Endothelial cell of hepatic sinusoid (primary cell): ENCODE measurements around the gene ISCA2.

Source experiments
- in situ Hi-C: cut with HindIII; loops from 2 replicates; pipeline ENCODE4 v1.10.0; 2017; ENCODE audit warnings: low sequenced_read_pairs

Gene ISCA2

DNA sequence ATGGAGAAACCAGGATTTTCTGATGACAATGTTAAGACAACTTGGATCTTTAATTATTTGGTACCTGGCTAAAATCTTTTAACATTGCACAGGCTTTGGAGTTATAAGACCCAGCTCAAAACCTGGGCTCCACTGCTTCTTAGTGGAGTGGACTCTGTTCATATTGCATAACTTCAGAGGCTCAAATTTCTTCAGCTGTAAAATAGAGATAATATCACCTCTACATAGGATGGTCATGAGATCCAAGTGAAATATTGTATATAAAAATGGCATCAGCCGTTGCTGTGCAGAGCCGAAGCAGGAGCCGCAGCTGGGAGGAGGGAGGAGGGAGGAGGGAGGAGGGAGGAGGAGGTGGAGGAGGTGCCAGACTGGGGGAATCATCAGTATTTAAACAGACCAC, 11.0 kb upstream of the ISCA2 start:
- in situ Hi-C loops = no loop called here

DNA sequence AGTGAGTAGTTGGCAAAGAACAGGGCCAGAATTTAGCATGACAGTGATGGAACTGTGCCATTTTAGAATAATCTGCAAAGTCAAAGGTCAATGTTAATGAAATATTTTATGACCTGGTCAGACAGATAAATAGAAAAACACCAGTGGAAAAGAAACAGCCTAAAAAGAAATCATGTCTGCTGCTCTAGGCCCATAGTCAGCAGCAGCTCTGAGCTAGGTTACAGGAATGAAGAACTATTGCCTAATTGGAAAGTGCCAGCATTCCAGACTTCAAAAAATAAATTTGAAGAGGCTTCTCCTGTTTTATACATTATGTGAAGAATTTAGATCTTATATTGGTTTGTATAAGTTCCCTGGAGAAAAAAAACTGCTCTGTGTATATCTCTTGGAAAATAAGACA, 10.2 kb upstream of the ISCA2 start:
- in situ Hi-C loops = no loop called here

DNA sequence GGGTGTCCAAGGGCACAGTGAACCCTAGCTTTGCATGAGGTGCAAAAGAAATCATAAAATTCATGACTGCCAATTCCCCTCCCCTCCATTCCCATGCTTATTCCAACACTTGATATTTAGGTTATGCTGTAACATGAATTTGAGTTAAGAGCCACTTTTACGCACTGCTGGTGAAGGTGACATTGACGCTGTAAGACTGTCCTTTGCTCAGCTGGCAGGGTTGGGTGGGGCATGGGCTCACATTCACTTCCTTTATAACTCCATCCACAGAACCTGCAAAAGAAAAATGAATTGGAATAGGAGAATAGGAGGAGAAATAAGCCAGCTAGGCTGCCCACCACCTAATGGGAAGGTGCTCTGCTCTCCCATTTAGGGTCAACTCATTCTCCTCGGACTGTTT, 7.4 kb upstream of the ISCA2 start:
- in situ Hi-C loops = loop anchor here (5.0 kb wide), 1 partner anchor 79 kb away; no protein-coding TSS in a partner anchor

DNA sequence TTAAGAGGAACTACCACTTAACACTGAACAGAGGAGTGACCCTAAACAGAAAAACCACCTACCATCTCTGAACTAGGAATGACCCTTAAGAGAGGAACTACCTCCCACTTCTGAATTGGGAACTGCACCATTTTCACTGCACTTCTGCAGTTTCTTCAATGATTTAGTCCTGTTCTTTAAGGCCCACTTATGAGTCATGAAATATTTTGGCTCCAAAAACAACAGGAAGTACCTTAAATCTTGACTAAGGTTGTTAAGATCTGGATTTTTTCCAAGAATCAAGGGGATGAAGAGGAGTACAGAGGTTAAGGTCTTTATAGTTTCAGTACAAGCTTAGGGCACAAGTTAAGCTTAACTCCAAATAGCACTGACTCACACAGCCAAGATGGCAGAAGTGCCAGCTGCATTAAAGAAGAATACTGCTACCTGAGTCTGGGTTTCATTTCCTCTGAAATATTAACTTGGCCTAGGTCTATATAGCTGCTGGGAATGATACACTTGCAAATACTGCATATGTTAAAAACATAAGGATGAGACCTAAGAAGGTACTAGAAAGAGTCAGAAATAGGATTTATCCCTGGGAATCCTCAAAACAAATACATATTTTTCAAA, 4.7 kb upstream of the ISCA2 start:
- in situ Hi-C loops = loop anchor here (5.0 kb wide), 1 partner anchor 82 kb away; no protein-coding TSS in a partner anchor

DNA sequence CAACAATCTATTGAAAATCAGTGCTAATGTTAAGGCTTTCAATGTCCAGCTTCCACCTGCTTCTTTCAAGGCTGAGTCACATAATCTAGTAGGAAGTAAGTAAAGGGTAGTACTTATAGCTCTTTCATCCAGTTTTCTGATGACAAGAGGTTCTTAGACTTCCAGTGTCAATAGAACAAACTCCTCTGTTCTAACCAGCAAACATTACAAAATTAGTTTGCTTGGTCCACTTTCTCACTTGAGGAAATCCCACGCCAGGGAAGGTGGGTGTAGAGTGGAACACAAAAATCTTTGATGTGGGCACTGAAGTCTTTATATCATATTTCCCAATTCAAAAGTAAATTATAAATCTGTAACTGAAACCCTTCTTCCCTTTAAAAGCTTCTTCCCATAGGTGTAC, 3.1 kb upstream of the ISCA2 start:
- in situ Hi-C loops = no loop called here

DNA sequence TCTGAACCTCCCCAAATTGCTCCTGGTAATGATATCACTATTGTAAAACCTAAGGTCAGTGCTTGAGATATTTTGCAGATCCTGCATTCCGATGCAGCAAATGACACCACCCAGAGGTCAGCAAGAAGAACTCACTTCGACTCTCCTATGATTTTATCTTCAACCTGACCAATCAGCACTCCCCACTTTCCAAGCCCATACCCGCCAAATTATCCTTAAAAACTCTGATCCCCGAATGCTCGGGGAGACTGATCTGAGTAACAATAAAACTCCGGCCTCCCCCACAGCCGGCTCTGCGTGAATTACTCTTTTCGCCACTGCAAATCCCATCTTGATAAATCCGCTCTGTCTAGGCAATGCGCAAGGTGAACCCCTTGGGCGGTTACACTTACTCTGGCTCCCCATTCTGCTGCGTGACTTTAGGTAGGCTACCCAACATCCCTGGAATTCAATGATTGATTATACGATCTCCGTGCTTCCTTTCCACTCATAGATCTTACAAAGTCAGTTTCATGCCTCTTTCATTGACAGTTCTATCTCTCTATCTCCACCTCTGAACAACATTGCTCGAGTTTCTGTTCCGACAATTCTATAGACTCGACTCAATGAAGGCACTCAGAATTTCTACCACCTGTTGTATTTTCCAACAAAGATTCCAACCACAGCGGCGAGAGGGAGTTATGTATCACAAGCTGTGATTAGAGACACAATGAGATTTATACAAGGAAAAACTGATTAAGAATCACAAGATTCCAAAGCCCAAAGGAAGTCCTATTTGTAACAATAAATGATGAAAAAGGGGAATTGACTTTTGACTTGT, 1.4 kb upstream of the ISCA2 start:
- in situ Hi-C loops = no loop called here

DNA sequence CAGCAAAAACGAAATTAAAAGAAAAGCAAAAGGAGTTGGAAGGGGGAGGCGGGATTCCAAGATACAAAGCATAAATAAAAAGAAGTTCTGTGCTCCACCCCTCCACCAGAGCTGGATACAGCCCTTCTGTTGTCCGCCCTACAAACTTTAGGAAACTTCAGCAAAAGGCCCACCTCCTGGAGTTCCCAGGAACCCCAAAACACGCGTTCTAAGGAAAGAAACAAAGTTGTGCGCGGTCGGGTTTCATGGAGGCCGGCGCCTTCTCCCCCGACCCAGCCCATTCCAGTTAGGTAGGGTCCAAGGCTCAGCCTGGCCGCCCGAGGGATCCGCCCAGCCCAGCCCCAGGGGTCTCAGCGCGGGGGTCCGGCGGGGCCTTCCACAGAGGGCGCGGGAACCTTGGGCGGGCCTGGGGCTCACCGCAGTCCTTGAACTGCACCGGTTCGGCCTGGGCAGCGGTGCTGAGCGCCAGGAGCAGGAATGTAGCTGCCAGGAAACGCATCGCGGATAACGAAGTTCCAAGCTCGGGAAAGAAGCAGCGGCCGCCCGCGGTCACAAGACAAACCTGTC, 706 bp upstream of the ISCA2 start, which contains the start of gene NPC2:
Gene NPC2, minus strand, starts transcription at position 530 of the 567 bp plus-strand sequence. Its CDS starts 31 bp downstream, at position 499.
- in situ Hi-C loops = no loop called here

DNA sequence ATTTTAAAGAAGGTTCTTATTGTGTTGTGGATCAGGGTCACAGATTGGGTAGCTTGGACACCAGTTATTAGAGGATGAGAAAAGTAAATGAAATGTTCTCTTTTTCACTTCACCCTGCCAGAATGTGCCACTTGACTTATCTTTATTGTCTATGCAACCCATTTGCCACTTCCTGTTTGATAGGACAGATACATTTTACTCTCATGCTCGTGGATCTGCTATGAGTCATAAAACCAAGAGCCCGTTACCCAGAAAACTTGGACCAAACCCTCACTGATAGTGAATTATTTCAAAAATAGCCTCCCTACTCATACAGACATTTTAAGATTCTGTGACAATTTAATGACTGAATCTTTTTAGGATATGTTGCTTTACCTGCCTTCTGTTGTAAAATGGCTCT, 1.8 kb downstream of the ISCA2 start:
- in situ Hi-C loops = no loop called here

DNA sequence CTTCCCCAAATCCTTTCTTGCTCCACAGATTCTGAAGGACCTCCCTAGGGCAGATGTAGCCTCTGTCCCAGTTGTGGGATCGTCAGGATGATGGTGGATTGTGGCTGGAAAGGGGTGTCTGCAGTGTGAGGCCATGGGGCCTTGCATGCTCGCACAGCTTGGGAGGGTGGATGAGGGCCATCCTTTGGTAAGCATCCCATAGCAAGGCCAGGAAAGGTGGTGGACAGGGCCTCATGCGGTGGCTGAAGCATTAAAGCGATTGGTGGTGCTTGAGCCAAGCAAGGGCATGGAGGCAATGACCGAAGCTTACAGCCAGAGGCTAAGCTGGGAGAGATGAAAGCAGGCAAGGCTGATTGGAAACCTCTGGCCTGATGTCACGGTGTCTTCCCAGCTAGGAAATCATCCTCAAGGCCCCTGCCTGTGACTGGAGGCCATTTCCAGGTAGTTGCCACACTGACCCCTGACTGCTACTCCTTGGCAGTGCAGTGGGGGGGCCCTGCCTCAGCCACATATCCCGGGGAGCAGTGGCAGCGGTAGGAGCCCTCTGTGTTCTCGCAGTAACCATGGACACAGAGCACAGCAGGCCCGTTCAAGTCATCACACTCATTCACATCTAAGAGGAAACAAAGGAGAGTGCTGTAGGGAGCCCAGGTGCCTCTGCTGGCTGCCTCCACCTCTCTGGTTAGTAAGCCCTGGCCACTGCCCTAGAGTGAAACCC, 7.0 kb downstream of the ISCA2 start:
- in situ Hi-C loops = no loop called here

DNA sequence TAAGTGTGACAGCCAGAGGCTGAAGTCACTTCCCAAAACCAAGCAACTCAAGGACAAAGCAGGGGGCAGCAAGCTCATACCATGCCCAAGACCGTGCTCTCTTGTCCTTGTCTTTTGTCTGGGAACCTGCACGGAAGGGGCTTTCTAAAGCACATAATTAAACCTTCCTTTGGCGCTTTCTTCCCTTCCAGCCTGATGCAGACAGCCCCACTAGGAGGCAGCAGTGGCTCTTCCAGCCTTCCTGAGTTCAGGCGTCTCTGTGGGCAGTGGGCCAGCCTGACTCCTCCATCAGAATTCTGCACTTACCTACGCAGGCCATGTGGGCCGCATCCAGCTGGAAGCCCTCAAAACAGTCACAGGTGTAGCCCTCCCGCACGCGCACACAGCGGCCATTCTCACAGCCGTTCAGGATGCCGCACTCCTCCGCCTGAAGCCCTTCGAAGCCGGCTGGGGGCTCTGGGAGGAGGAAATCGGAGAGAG, 7.6 kb downstream of the ISCA2 start:
- in situ Hi-C loops = no loop called here

DNA sequence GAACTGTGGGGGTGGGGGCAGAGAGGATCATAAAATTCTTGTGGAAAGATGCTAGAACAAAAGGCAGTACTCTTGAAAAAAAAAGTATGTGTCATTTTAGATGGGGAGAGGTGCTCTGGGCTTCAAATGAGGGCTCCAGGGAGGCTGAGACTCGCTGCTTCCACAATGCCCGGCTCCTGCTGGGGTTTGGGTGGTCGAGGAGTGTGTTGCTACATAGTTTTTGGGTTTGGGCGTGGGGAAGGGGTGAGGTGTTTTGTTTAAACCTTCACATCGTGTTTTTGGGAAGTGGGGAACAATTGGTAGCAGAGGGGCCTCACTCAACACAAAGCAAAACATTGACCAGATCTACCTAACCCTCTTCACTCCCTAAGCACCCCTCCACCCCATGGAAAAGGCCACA, 8.1 kb downstream of the ISCA2 start:
- in situ Hi-C loops = no loop called here

DNA sequence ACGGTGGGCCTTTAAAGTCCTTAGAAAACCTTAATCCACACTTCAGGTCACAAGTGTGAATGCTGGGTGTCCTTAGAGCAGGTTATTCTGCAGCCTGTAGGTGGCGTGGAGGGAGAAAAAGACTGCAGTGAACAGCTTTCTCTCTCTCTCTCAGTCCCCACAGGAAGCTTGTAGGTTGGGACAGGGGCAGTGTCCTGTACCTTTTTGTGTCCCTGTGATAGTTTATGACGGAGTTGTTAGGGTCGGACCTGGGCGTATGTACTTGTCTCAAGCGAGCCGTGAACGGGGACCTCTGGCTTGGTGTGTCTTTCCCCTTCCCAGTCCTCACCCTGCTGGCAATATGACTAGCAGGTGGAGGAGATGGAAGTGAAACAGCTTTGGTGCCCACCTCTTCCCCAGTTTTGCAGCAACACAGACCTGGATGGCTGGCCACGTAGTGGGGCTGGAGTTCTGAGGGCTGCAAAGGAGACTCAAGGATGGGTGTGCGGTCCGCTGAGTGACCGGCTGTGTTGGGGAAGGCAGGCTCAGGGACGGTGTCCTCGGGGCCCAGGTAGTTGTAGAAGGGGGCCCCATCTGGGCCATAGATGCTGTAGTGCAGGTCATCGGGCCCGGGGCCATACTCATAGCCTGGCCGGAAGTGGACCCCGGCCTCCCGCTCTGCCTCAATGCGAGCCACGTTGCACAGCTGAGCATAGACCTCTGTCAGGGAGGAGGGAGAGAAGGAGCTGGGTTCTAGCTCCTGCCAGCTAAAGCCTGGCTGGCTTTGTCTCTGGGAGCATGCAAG, 8.9 kb downstream of the ISCA2 start:
- in situ Hi-C loops = no loop called here

DNA sequence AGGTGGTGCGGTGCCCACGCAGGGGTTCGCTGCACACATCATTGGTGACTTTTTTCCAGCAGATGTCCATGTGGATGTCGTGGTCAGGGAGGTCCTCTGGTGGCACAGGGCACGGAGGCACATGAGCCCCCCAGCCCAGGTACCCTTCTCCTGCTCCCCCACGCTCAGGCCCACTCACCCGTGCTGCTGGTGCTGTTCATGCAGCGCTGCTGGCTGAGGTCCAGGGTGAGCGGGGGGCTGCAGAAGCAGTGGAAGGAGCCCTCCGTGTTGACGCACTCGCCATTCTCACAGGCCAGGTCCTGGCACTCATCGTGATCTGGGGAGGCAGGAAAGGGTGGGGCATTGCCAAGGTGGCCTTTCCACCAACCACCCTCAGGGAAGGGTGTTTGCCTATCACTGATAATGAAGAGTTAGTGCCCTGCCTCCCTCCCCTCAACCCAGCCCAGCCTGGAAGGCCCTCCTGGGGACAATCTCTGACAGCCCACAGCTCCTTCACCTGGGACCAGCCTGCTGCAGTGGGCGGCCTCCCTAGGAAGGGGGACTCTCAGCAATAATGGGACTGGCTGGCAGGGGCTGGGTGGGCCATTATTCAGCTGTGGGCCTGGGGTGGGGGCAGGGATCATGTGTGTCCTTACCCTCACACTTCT, 9.8 kb downstream of the ISCA2 start:
- in situ Hi-C loops = no loop called here

DNA sequence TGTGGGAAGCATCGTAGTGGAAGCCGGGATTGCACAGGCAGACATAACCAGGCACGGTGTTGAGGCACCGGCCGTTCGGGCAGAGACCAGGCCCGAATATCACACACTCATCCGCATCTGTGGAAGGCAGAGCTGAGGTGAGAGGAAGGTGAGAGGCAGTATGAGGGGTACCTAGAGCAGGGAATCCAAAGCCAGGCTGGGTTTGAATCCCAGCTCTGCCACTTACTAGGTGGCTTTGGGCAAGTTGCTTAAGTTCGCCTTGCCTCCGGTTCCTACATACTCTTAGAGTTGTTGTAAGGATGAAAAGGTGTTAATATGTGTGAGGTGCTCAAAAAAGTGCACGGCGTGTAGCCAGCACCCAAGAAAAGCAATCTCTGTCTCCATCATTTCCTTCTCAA, 10.4 kb downstream of the ISCA2 start:
- in situ Hi-C loops = no loop called here

DNA sequence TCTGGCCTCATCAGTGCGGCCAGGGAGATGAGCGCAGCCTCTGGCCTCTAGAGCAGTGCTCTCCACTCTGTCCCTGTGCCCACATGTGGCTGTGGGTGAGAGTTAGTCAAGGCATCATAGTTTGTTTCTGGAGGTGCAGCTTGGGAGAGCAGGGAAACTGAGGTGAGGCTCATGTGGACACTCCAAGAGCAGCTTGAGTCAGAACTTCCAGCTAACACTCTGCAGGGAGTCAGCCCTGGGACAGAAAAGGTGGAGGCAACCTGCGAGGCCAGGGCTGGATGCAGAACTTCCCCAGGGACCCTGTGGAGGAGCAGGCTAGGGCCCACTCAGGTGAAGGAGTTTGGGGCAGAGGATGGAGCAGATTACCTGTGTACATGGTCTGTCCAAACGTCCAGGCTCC, 10.8 kb downstream of the ISCA2 start:
- in situ Hi-C loops = no loop called here

DNA sequence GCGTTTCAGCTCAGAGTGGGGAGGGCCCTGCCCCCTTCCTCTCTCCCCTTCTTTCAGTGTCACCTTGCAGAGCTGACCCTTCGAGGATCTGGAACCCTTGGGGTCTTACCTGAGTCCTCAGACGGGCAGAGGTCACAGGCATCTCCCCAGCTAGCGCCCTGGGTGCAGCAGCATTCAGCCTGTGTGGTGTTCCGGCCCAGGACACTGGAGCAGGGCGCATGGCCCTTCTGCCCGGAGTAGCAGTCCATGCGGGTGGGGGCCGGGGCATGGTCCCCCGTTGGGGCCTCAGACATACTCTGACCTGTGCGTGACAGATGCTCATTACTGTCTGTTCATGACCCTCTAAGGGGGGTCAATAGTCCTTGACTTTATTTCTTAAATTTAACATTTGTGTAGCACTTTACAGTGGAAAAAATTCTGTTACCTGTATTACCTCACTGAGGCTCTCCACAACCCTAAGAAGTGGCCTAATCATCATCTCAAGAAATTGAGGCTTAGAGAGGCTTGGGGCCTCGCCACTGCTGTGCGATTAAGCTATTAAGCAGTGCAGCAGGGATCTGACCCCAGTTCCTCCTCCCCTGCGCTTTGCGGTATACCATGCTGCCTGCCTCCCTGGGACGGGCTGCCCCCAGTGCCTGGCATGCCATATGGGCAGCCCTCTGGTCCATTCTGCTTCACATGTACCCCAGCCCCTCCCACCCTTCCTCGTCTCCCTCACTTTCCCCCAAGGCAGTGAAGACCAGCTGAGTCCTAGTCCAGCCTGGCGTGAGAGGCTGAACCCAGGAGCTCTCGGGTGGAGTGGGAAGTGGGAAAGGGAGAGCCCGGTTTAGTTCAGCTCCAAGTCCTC, 11.5 kb downstream of the ISCA2 start:
- in situ Hi-C loops = no loop called here

DNA sequence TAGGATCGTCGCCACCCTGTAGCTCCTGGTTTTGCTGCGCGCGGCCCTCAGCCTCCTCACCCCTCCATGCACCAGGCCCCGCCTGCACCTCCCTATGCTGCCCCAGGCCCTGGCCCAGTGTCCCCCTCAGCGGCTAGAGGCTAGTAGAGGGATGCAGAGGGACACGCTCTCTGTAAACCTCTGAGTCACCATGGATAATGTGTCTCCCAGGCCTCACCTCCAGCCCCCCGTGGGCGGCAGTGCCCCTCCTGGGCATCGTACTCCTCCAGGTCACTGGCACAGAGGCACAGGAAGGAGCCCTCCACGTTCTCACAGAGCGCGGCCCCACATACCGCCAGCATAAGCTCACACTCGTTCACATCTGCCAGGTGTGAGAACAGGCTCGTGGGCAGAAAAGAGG, 12.3 kb downstream of the ISCA2 start:
- in situ Hi-C loops = no loop called here

DNA sequence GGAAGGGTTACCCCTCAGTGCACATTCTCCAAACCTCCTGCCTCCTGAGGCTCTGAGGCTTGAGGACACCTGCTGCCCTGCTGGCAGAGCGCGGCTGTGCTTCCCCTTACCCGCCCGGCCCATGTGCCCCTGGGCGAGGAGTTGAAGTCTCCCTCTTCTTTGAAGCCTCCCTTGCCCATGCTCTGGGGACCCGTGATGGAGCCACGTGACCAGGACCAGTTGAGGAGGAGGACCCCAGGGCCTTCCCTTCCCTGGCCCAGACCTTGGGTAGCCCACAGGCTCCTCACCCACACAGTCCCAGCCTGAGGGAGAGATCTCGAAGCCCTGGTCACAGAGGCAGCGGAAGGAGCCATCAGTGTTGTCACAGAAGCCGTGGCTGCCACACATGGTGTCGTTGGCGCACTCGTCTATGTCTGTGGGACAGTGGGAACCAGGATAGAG, 12.9 kb downstream of the ISCA2 start:
- in situ Hi-C loops = no loop called here

DNA sequence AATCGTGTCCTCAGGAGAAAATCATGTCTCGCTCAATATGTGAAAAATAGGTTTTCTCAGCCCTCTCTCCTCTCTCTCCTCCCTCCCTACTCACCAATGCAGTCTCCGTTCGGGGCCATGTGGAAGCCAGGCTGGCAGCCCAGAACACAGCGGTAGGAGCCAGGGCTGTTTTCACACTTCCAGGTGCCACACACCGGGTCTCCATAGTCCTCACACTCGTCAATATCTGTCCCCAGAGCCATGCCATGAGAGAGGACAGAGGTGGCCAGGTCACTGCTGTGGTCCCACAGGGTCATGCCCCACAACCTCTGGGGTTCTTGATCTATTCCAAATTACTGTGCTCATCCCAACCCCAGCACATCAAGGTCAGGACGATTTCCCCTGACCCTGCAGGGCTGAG, 13.5 kb downstream of the ISCA2 start:
- in situ Hi-C loops = no loop called here
